Mesendoderm (in vitro differentiated cells): ENCODE data around the gene FMNL2.

ENCODE experiments used
- DNase-seq: peaks from one replicate; pipeline ENCODE4 v3.0.0; 2013
- H2AK5ac ChIP-seq: 2 replicates; pipeline ENCODE4 v1.6.1; 2013; ENCODE audit warnings: low read length, inconsistent platforms
- H2BK120ac ChIP-seq: 2 replicates; pipeline ENCODE4 v1.6.1; 2013; ENCODE audit warnings: low read depth, mild to moderate bottlenecking, low read length, moderate library complexity, mixed read lengths
- H2BK15ac ChIP-seq: replicated peaks from 2 replicates; pipeline ENCODE4 v1.6.1; 2013; ENCODE audit warnings: low read depth, mild to moderate bottlenecking, moderate library complexity
- H2BK5ac ChIP-seq: 2 replicates; pipeline ENCODE4 v1.6.1; 2013; ENCODE audit warnings: low read length, inconsistent platforms
- H3K18ac ChIP-seq: 2 replicates; pipeline ENCODE4 v1.6.1; 2013; ENCODE audit warnings: mild to moderate bottlenecking, low read length, mixed read lengths
- H3K23ac ChIP-seq: one replicate; pipeline ENCODE4 v1.6.1; 2013; ENCODE audit warnings: low read length
- H3K27ac ChIP-seq: 2 replicates; pipeline ENCODE4 v1.5.1; 2013; ENCODE audit warnings: low read depth, mild to moderate bottlenecking, inconsistent platforms, low read length, moderate library complexity
- H3K27me3 ChIP-seq: 2 replicates; pipeline ENCODE4 v1.6.1; 2013; ENCODE audit warnings: low read length, control low read depth, mild to moderate bottlenecking, inconsistent platforms; ENCODE audit not compliant: insufficient read depth, poor library complexity
- H3K36me3 ChIP-seq: 2 replicates; pipeline ENCODE4 v1.6.1; 2013; ENCODE audit warnings: low read length, inconsistent platforms; ENCODE audit not compliant: control insufficient read depth, insufficient read depth
- H3K4ac ChIP-seq: one replicate; pipeline ENCODE4 v1.6.1; 2013; ENCODE audit warnings: low read depth, mild to moderate bottlenecking, low read length, moderate library complexity
- H3K4me1 ChIP-seq: 2 replicates; pipeline ENCODE4 v1.6.1; 2013; ENCODE audit warnings: low read depth, low read length, inconsistent platforms; ENCODE audit not compliant: control insufficient read depth
- H3K4me2 ChIP-seq: 2 replicates; pipeline ENCODE4 v1.6.1; 2013; ENCODE audit warnings: low read length
- H3K4me3 ChIP-seq: 2 replicates; pipeline ENCODE4 v1.5.1; 2013; ENCODE audit warnings: mild to moderate bottlenecking, low read length
- H3K56ac ChIP-seq: one replicate; pipeline ENCODE4 v1.6.1; 2013; ENCODE audit warnings: low read length
- H3K79me1 ChIP-seq: 2 replicates; pipeline ENCODE4 v1.6.1; 2013; ENCODE audit warnings: low read length, inconsistent platforms
- H3K79me2 ChIP-seq: 2 replicates; pipeline ENCODE4 v1.6.1; 2013; ENCODE audit warnings: mild to moderate bottlenecking, low read length; ENCODE audit not compliant: control insufficient read depth, insufficient read depth
- H3K9ac ChIP-seq: 2 replicates; pipeline ENCODE4 v1.6.1; 2013; ENCODE audit warnings: low read length, inconsistent platforms
- H4K5ac ChIP-seq: one replicate; pipeline ENCODE4 v1.6.1; 2013; ENCODE audit warnings: low read length
- H4K8ac ChIP-seq: one replicate; pipeline ENCODE4 v1.6.1; 2013; ENCODE audit warnings: low read depth, mild to moderate bottlenecking, control low read depth, low read length, moderate library complexity
- WGBS: extraction: QIAGEN DNeasy Blood & Tissue Kit; methylation state at CpG from one replicate; pipeline ENCODE4 v1.1.7; 2013; ENCODE audit warnings: low lambda C conversion rate, missing lambda C conversion rate; ENCODE audit not compliant: insufficient coverage; ENCODE audit errors: extremely low coverage; 5-methylcytosine and 5-hydroxymethylcytosine counted together

The FMNL2 gene

GRCh38 chr2:152350155-152350679, 15.2 kb downstream of the FMNL2 start:
- Histone ChIP-seq H4K8ac (no peak overlapping the region), H3K79me1 (peaks cover 23% of the 10 kb centered on the region), H4K5ac (no peak overlapping the region), H3K9ac (no peak overlapping the region), H2AK5ac (no peak overlapping the region), H2BK5ac (no peak overlapping the region), H3K18ac (no peak overlapping the region), H3K4me2 (no peak overlapping the region), H3K27ac (no peak overlapping the region), H3K27me3 (no peaks in the 10 kb centered on the region), H3K79me2 (peaks cover 23% of the 10 kb centered on the region), H2BK15ac (no peak overlapping the region), H3K4ac (no peak overlapping the region), H3K36me3 (no peaks in the 10 kb centered on the region), H3K4me3 (no peak overlapping the region), H2BK120ac (no peak overlapping the region), H3K4me1 (no peaks in the 10 kb centered on the region), H3K56ac (peak overlapping the region; percentile 7), H3K23ac (no peak overlapping the region)
- WGBS: no CpG with 5 or more reads among the region's 5 CpGs
- DNase-seq: no peak

- H2BK15ac ChIP-seq: no peak overlapping the region
- H3K4me1 ChIP-seq: no peaks in the 10 kb centered on the region
- H3K27me3 ChIP-seq: no peaks in the 10 kb centered on the region
- no peak for DNase-seq
- H3K4me3 ChIP-seq: no peak overlapping the region
- H3K9ac ChIP-seq: no peak overlapping the region
- no peak overlapping the region for H3K4me2 ChIP-seq
- no peak overlapping the region for H2AK5ac ChIP-seq
- H2BK120ac ChIP-seq: no peak overlapping the region
- H3K18ac ChIP-seq: no peak overlapping the region
- H3K56ac ChIP-seq: no peak overlapping the region
- H3K27ac ChIP-seq: no peak overlapping the region
- no peak overlapping the region for H2BK5ac ChIP-seq
- H3K23ac ChIP-seq: no peak overlapping the region
- H3K4ac ChIP-seq: no peak overlapping the region
- no peak overlapping the region for H4K5ac ChIP-seq
- peaks cover 20% of the 10 kb centered on the region for H3K79me1 ChIP-seq
- H3K79me2 ChIP-seq: peaks cover 22% of the 10 kb centered on the region
- H3K36me3 ChIP-seq: no peaks in the 10 kb centered on the region
- H4K8ac ChIP-seq: no peak overlapping the region
Observed at GRCh38 chr2:152352616-152353015, 17.6 kb downstream of the FMNL2 start.

- Histone ChIP-seq H3K4me3 (no peak overlapping the region), H3K4me1 (no peaks in the 10 kb centered on the region), H4K8ac (no peak overlapping the region), H3K27me3 (no peaks in the 10 kb centered on the region), H3K4ac (no peak overlapping the region), H4K5ac (no peak overlapping the region), H3K79me1 (peaks cover 18% of the 10 kb centered on the region), H2BK15ac (no peak overlapping the region), H3K79me2 (peaks cover 18% of the 10 kb centered on the region), H3K36me3 (no peaks in the 10 kb centered on the region), H3K27ac (no peak overlapping the region), H3K9ac (no peak overlapping the region), H2AK5ac (no peak overlapping the region), H2BK120ac (no peak overlapping the region), H2BK5ac (no peak overlapping the region), H3K18ac (no peak overlapping the region), H3K23ac (no peak overlapping the region), H3K56ac (no peak overlapping the region), H3K4me2 (no peak overlapping the region)
- no peak for DNase-seq
- no CpG with 5 or more reads among the region's 2 CpGs for WGBS
Observed at GRCh38 chr2:152353364-152353763, 18.4 kb downstream of the FMNL2 start.

DNA sequence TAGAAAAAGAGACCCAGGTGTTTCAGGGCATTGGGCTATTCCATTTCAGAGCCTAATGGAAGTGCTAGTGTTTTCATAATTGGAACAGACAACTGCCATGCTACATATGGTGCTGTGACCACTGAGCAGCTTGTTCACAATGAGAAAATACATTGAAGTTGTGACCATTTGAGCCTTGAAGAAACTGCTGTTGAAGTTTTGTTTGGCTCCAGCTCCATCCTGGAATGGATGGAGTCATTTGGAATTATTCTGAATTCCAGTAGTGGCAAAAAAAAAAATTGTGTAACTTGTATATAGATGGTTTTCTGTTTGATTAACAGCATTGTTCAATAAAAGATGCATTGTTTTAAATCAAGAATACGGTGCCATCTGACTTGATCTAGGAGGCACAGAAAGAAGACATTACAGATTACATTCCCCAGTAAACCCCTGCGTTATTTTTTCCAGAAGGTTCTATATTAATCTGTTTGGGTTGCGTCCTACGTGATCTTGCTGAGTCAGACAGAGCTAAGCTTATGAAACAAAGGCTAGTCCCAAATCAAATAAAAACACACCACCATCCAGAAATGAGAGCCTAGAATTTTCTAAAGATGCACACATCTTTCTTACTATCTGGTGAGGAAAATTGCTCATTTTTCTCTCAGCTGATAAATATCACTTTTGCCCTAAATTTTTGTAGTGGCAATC, 19.2 kb downstream of the FMNL2 start:
- Histone ChIP-seq H2BK15ac (no peak overlapping the region), H3K18ac (no peak overlapping the region), H3K36me3 (no peaks in the 10 kb centered on the region), H4K8ac (no peak overlapping the region), H3K4me1 (no peaks in the 10 kb centered on the region), H2BK120ac (no peak overlapping the region), H3K27me3 (no peaks in the 10 kb centered on the region), H2AK5ac (no peak overlapping the region), H3K23ac (no peak overlapping the region), H3K9ac (no peak overlapping the region), H2BK5ac (no peak overlapping the region), H3K4me2 (no peak overlapping the region), H4K5ac (no peak overlapping the region), H3K56ac (no peak overlapping the region), H3K79me2 (peaks cover 14% of the 10 kb centered on the region), H3K4me3 (no peak overlapping the region), H3K79me1 (peaks cover 17% of the 10 kb centered on the region), H3K27ac (no peak overlapping the region), H3K4ac (no peak overlapping the region)
- WGBS: no CpG with 5 or more reads among the region's 4 CpGs
- DNase-seq: no peak

DNA sequence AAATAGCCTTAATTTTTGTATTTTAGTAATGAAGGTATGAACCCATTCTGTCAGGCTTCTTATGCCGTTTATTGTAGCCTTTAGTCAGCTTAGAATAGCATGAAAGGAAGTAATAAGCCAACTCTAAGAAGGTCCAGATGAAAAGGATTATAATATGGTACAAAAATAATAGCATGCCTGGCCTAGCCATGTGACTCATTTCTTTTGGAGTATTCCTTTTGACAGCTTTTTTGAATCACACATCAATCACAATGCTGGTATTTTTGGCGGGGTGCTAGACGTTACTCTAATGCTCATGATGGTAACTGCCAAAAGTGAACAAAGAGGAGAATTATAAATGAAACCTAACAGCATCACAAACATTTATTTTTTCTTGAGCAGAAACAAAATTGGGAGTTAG, 19.9 kb downstream of the FMNL2 start:
- H2BK120ac ChIP-seq: no peak overlapping the region
- H3K23ac ChIP-seq: no peak overlapping the region
- no peak overlapping the region for H3K4ac ChIP-seq
- H2BK15ac ChIP-seq: no peak overlapping the region
- no CpG with 5 or more reads among the region's 3 CpGs for WGBS
- H3K27ac ChIP-seq: no peak overlapping the region
- H3K9ac ChIP-seq: no peak overlapping the region
- peaks cover 9% of the 10 kb centered on the region for H3K79me2 ChIP-seq
- H3K79me1 ChIP-seq: peaks cover 11% of the 10 kb centered on the region
- no peaks in the 10 kb centered on the region for H3K36me3 ChIP-seq
- no peak overlapping the region for H3K56ac ChIP-seq
- H3K4me1 ChIP-seq: no peaks in the 10 kb centered on the region
- H3K18ac ChIP-seq: no peak overlapping the region
- H4K5ac ChIP-seq: no peak overlapping the region
- H3K4me3 ChIP-seq: no peak overlapping the region
- H2BK5ac ChIP-seq: no peak overlapping the region
- no peak for DNase-seq
- no peaks in the 10 kb centered on the region for H3K27me3 ChIP-seq
- H3K4me2 ChIP-seq: no peak overlapping the region
- H4K8ac ChIP-seq: no peak overlapping the region
- no peak overlapping the region for H2AK5ac ChIP-seq

DNA sequence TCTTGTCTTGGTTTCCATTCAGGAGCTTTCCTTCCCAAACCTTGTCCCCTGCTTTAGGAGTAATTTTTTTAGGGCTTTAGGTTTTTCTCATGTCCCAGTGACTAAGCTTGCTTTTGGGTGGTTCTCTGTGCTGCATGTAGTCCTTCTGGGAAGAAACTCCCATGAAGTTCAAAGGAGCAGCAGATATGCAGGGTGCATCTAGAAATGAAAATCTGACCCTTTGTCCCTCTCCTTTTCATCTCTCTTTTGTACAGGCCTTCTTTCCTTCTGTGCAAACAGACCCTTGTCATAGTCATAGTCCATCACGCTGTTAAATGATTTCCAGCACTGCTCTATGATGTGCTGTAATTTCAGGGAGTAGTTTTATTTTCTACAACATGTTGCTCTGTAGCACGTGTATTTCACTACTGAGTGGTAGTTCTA, 20.4 kb downstream of the FMNL2 start:
- Histone ChIP-seq H4K5ac (no peak overlapping the region), H3K4me3 (no peak overlapping the region), H3K79me1 (peaks cover 6% of the 10 kb centered on the region), H3K4ac (no peak overlapping the region), H2BK120ac (no peak overlapping the region), H3K36me3 (no peaks in the 10 kb centered on the region), H2AK5ac (no peak overlapping the region), H4K8ac (no peak overlapping the region), H3K27ac (no peak overlapping the region), H2BK15ac (no peak overlapping the region), H3K4me2 (no peak overlapping the region), H3K23ac (no peak overlapping the region), H3K18ac (no peak overlapping the region), H2BK5ac (no peak overlapping the region), H3K79me2 (peaks cover 4% of the 10 kb centered on the region), H3K9ac (no peak overlapping the region), H3K4me1 (no peaks in the 10 kb centered on the region), H3K56ac (no peak overlapping the region), H3K27me3 (no peaks in the 10 kb centered on the region)
- DNase-seq: no peak
- no CpG with 5 or more reads among the region's 2 CpGs for WGBS
